Esophagus squamous epithelium (tissue), 4 donors: ENCODE results near the gene WEE1.

ENCODE experiments used
- CTCF ChIP-seq, 6 experiments: fragments of 450-650 bp in 4 of 6; fragments of 200-600 bp in 2 of 6; sonication (generic) in 2 of 6; IDR thresholded peaks; one replicate each; pipeline ENCODE4 v1.5.1; 2016 to 2019; ENCODE audit warnings: antibody characterized with exemption in 6 of 6, mild to moderate bottlenecking in 4 of 6, moderate library complexity in 4 of 6
- POLR2A ChIP-seq, 4 donors: fragments of 450-650 bp; IDR thresholded peaks; one replicate each; pipeline ENCODE4 v1.6.1; 2017; ENCODE audit warnings: antibody characterized with exemption in 4 of 4, mild to moderate bottlenecking in 4 of 4, moderate library complexity in 3 of 4

DNA sequence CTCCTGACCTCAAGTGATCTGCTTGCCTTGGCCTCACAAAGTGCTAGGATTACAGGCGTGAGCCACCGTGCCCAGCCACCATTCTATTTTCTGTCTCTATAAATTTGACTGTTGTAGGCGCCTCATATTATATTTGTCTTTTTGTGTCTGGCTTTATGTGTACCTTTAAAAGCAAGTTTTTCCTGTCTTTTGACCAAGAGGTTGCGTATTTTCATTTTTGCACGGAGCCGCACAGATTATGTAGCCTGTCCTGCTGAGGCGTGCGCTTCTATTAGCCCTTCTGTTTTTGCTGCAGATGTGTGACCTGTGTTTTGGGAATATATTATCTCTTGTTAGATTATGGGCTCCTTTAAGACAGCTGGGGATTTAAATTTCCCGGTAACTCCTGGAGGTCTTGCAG lies 40.4 kb upstream of the WEE1 start:
- no peak for TF ChIP-seq CTCF (IDR thresholded peaks at IDR 0.05)
- no peak for TF ChIP-seq POLR2A (IDR thresholded peaks at IDR 0.05)
